H1 (cell line): Measurements from ENCODE around the gene CLEC2A. TPM values are rescaled to one million over a fixed set of nuclear protein-coding genes. Genes with fewer than 3 reads are reported as not detected.

Source experiments
- polyA plus RNA-seq, 7 experiments: library from polyadenylated mRNA; depleted of rRNA in 3 of 7; stranded (reverse) in 5 of 7; unstranded in 2 of 7; fragments of >200 nt in 5 of 7; fragments of 200-250 nt in 2 of 7; gene quantifications; 1 replicate in 5 of 7; 2 replicates in 1 of 7; 4 replicates in 1 of 7; pipeline versions ENCODE4 v1.2.1 to v1.2.3, GENCODE V29; 2011 to 2013; ENCODE audit warnings: missing spikeins in 2 of 7, mixed read lengths in 2 of 7
- total RNA-seq: library from RNA; stranded (reverse); fragmentation: NEBNext Ultra II Directional; extraction: Animal tissue kit (Norgen Biotek cat#: 25700); gene quantifications from 2 replicates; pipeline ENCODE4 v1.2.1, GENCODE V29; 2021
- TF ChIP-seq, protein P1 (sequence below), 3 experiments: IDR thresholded peaks; 1 replicate in 2 of 3; 2 replicates in 1 of 3; pipeline versions ENCODE4 v1.5.1 to v1.6.1; 2011; ENCODE audit warnings: low read length in 3 of 3, mild to moderate bottlenecking in 3 of 3, inconsistent platforms in 2 of 3, low read depth in 1 of 3, moderate library complexity in 1 of 3; ENCODE audit not compliant: insufficient read depth in 1 of 3; ENCODE audit errors: control extremely low read depth in 1 of 3

The CLEC2A gene
- total and polyA plus RNA-seq, 2 of the 8 experiments (the other 6 are each of a cell fraction or from before 2014, with no cell fraction given): 0.63 to 3.7 TPM

DNA sequence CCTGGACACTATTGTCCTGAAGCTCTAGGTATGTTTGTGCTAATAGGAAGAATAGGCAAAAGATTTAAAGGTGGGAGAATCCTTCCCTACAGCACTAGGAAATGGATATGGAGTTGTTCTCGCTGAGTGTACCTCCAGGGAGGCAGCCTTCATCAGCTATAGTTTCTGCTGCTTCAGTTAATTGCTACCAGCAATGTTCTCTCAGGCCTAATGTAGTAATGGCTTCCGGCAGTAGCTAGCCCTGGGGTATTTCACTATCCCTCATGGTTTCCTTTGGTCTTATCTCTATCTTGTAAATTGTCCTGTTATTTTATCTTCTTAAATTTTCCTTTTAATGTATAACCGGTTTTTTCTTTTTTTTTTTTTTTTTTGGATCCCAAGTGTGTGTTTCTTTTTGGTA lies 29.7 kb upstream of the CLEC2A start (continued):
- TF ChIP-seq, protein P1, sequence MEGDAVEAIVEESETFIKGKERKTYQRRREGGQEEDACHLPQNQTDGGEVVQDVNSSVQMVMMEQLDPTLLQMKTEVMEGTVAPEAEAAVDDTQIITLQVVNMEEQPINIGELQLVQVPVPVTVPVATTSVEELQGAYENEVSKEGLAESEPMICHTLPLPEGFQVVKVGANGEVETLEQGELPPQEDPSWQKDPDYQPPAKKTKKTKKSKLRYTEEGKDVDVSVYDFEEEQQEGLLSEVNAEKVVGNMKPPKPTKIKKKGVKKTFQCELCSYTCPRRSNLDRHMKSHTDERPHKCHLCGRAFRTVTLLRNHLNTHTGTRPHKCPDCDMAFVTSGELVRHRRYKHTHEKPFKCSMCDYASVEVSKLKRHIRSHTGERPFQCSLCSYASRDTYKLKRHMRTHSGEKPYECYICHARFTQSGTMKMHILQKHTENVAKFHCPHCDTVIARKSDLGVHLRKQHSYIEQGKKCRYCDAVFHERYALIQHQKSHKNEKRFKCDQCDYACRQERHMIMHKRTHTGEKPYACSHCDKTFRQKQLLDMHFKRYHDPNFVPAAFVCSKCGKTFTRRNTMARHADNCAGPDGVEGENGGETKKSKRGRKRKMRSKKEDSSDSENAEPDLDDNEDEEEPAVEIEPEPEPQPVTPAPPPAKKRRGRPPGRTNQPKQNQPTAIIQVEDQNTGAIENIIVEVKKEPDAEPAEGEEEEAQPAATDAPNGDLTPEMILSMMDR (IDR thresholded peaks at IDR 0.05; ENCODE audit: control extremely low read depth in 1 of 3, insufficient read depth in 1 of 3, low read depth in 1 of 3, low read length in 3 of 3): no peak
- TF ChIP-seq, all 59 proteins: peak for 0
